PC-9 (cell line): ENCODE measurements around the gene ASB3. TPM values are rescaled to one million over a fixed set of nuclear protein-coding genes. Genes with fewer than 3 reads are reported as not detected.

ENCODE experiments used
- BruUV-seq: library from RNA; stranded (reverse); fragments of 400-500 nt; replicated peaks from 2 replicates; lab custom pipeline; 2021; lab: Mats Ljungman, UMichigan
- CTCF ChIA-PET: fragments of 300-600 bp; sonication (Branson Sonifier 250); formaldehyde crosslinking; loops from one replicate; lab custom pipeline; 2022; ENCODE audit warnings: antibody characterized with exemption; lab: Charles Lee
- POLR2A ChIA-PET: fragments of 300-600 bp; sonication (Branson Sonifier 250); formaldehyde crosslinking; loops from one replicate; lab custom pipeline; 2022; ENCODE audit warnings: antibody characterized with exemption; ENCODE audit not compliant: unreplicated experiment; lab: Charles Lee
- DNase-seq, 2 experiments: peaks; one replicate each; pipeline versions ENCODE4 v3.0.0 to v3.0.0-alpha.2; 2015 to 2022; ENCODE audit warnings: mixed read lengths in 1 of 2
- H2AFZ ChIP-seq: fragments of 200-600 bp; sonication (generic); 2 replicates; pipeline ENCODE4 v1.8.1; 2017; ENCODE audit warnings: antibody characterized with exemption
- H3F3A ChIP-seq: fragments of 200-600 bp; sonication (generic); 2 replicates; pipeline ENCODE4 v1.8.1; 2017; ENCODE audit warnings: antibody characterized with exemption, mild to moderate bottlenecking, low read depth; ENCODE audit not compliant: insufficient read depth
- H3K27ac ChIP-seq: fragments of 200-600 bp; sonication (generic); 2 replicates; pipeline ENCODE4 v1.6.1; 2016; ENCODE audit warnings: mixed run types
- H3K27me3 ChIP-seq: fragments of 200-600 bp; sonication (generic); 2 replicates; pipeline ENCODE4 v1.6.1; 2016; ENCODE audit warnings: low read depth, mixed run types; ENCODE audit not compliant: insufficient read depth
- H3K36me3 ChIP-seq: fragments of 200-600 bp; sonication (generic); 2 replicates; pipeline ENCODE4 v1.6.1; 2016; ENCODE audit warnings: low read depth, mixed run types
- H3K4me1 ChIP-seq: fragments of 200-600 bp; sonication (generic); replicated peaks from 2 replicates; pipeline ENCODE4 v1.6.1; 2016; ENCODE audit warnings: mixed run types; ENCODE audit not compliant: insufficient read depth
- H3K4me2 ChIP-seq: fragments of 200-600 bp; sonication (generic); 2 replicates; pipeline ENCODE4 v1.6.1; 2017; ENCODE audit warnings: mixed run types
- H3K4me3 ChIP-seq: fragments of 200-600 bp; sonication (generic); 2 replicates; pipeline ENCODE4 v1.6.1; 2016; ENCODE audit warnings: mixed run types
- H3K79me2 ChIP-seq: fragments of 200-600 bp; sonication (generic); 2 replicates; pipeline ENCODE4 v1.6.1; 2017; ENCODE audit warnings: low read depth, mixed run types
- H3K9me2 ChIP-seq: fragments of 200-600 bp; sonication (generic); 2 replicates; pipeline ENCODE4 v1.8.1; 2017; ENCODE audit warnings: mild to moderate bottlenecking; ENCODE audit not compliant: insufficient read depth
- H3K9me3 ChIP-seq: fragments of 200-600 bp; sonication (generic); 2 replicates; pipeline ENCODE4 v1.8.1; 2016; ENCODE audit warnings: low read depth; ENCODE audit not compliant: insufficient read depth
- H4K20me1 ChIP-seq: fragments of 200-600 bp; sonication (generic); 2 replicates; pipeline ENCODE4 v1.8.1; 2017; ENCODE audit not compliant: insufficient read depth
- EZH2 ChIP-seq: fragments of 200-600 bp; sonication (generic); IDR thresholded peaks from 2 replicates; pipeline ENCODE4 v1.8.0; 2017; ENCODE audit warnings: antibody characterized with exemption, low read depth
- intact Hi-C: fragments of 100-400 bp; cut with micrococcal nuclease; formaldehyde crosslinking; loops from one replicate; pipeline ENCODE4 v1.10.0; 2022; ENCODE audit not compliant: unreplicated experiment
- total RNA-seq: library from RNA; stranded (reverse); gene quantifications from 2 replicates; pipeline ENCODE4 v1.2.3, GENCODE V29; 2021
- TF ChIP-seq, protein P1 (sequence below): fragments of 200-600 bp; sonication (generic); conservative IDR thresholded peaks from 2 replicates; pipeline ENCODE4 v1.6.1; 2017; ENCODE audit warnings: mixed run types, antibody characterized with exemption, mild to moderate bottlenecking, moderate library complexity

Gene ASB3
- total RNA-seq, 1 experiment from 2014 or later, result 27.7 TPM

DNA sequence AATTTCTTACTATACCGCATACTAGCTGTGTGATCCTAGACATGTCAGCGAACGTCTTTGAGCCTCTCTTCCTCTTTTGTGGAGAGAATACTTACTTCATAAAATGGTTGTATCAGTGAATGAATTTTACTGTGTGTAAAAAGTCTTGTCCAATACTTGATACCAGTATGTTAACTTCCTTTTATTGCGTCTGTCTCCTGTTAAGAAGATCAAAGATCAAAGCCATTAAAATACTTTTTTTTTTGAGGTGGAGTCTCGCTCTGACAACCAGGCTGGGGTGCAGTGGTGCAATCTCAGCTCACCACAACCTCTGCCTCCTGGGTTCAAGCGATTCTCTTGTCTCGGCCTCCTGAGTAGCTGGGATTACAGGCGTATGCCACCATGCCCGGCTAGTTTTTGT lies 33.3 kb upstream of the ASB3 start:
- H2AFZ ChIP-seq, result no peak overlapping the region
- H4K20me1 ChIP-seq, result no peaks in the 10 kb centered on the region; the same call in 1 of the 2 replicates
- ChIA-PET POLR2A (no interaction called here), CTCF (no interaction called here)
- BruUV-seq, result no TSS peak
- TF ChIP-seq, protein P1, sequence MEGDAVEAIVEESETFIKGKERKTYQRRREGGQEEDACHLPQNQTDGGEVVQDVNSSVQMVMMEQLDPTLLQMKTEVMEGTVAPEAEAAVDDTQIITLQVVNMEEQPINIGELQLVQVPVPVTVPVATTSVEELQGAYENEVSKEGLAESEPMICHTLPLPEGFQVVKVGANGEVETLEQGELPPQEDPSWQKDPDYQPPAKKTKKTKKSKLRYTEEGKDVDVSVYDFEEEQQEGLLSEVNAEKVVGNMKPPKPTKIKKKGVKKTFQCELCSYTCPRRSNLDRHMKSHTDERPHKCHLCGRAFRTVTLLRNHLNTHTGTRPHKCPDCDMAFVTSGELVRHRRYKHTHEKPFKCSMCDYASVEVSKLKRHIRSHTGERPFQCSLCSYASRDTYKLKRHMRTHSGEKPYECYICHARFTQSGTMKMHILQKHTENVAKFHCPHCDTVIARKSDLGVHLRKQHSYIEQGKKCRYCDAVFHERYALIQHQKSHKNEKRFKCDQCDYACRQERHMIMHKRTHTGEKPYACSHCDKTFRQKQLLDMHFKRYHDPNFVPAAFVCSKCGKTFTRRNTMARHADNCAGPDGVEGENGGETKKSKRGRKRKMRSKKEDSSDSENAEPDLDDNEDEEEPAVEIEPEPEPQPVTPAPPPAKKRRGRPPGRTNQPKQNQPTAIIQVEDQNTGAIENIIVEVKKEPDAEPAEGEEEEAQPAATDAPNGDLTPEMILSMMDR, result no peak
- TF ChIP-seq EZH2, result no peak
- no peak overlapping the region for H3K4me3 ChIP-seq
- no peaks in the 10 kb centered on the region for H3K9me3 ChIP-seq
- no peak overlapping the region for H3K4me2 ChIP-seq
- H3K27me3 ChIP-seq, result no peaks in the 10 kb centered on the region
- H3K27ac ChIP-seq, result no peak overlapping the region
- no peak for DNase-seq
- no peaks in the 10 kb centered on the region for H3K4me1 ChIP-seq
- H3K36me3 ChIP-seq, result peaks cover 18% of the 10 kb centered on the region; the same call in 1 of the 2 replicates
- H3K79me2 ChIP-seq, result no peaks in the 10 kb centered on the region
- H3F3A ChIP-seq, result peaks cover 9% of the 10 kb centered on the region; the same call in 1 of the 2 replicates
- intact Hi-C loops, result no loop called here
- no peaks in the 10 kb centered on the region for H3K9me2 ChIP-seq

DNA sequence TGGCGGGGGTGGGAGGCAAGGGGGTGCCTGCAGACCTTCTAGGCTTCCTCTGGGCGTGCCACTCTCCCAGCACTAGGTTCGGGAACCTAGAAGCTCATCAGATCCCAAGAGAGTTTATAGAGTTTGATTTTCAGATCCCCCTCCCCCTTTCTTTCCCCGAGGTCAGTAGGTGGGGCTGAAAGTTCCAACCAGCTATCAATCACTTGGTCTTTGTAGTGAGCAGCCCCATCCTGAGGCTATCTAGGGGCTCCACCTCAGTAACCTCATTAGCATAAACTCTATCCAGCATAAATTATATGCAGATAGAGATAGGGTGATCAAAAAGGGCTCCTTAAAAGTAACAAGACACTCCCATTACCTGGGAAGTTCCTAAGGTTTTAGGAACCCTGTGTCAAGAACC lies 32.9 kb upstream of the ASB3 start:
- no peak overlapping the region for H3K4me2 ChIP-seq
- no peak overlapping the region for H2AFZ ChIP-seq
- H3K9me3 ChIP-seq, result no peaks in the 10 kb centered on the region
- H3K79me2 ChIP-seq, result no peaks in the 10 kb centered on the region
- no peak overlapping the region for H3K27ac ChIP-seq
- peaks cover 18% of the 10 kb centered on the region; the same call in 1 of the 2 replicates for H3K36me3 ChIP-seq
- H3F3A ChIP-seq, result peaks cover 9% of the 10 kb centered on the region; the same call in 1 of the 2 replicates
- CTCF ChIA-PET, result no interaction called here
- intact Hi-C loops, result no loop called here
- no peak overlapping the region for H3K4me3 ChIP-seq
- TF ChIP-seq, protein P1, result no peak
- no peak for TF ChIP-seq EZH2
- no peaks in the 10 kb centered on the region for H3K9me2 ChIP-seq
- no peaks in the 10 kb centered on the region; the same call in 1 of the 2 replicates for H4K20me1 ChIP-seq
- no peaks in the 10 kb centered on the region for H3K4me1 ChIP-seq
- POLR2A ChIA-PET, result no interaction called here
- no peak for DNase-seq
- no peaks in the 10 kb centered on the region for H3K27me3 ChIP-seq
- no TSS peak for BruUV-seq

DNA sequence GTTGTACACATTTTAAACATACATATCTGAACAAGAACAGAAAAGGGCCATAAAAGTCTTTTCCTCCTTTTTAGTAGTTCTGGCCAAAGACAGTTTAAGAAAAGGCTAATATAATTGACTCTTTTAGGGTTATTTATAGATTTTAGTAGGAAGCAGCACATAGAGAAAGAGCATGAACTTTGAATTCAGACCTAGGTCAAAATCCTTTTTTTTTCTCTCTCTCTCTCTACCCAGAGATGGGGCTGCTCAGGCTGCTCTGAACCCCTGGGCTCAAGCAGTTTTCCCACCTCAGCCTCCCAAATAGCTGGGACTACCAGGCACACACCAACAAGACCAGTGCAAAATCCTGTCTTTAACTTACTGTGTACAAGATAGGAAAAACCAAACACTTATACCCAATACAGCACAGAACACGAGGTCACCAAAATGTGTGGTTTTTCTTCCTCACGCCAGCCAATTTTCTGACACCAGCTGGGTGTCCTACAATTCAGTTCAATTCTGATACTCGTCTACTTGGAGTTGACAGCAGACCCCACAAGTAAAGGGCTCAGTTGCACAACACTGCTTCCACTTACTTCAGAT lies 32.2 kb upstream of the ASB3 start:
- CTCF ChIA-PET, result no interaction called here

More for the DNA sequence above, 32.2 kb upstream of the ASB3 start:
- no peak overlapping the region for H3K4me2 ChIP-seq
- POLR2A ChIA-PET, result no interaction called here
- no peaks in the 10 kb centered on the region for H3K4me1 ChIP-seq
- H3F3A ChIP-seq, result peaks cover 9% of the 10 kb centered on the region
- no peaks in the 10 kb centered on the region for H3K9me2 ChIP-seq
- TF ChIP-seq, protein P1, result no peak
- TF ChIP-seq EZH2, result no peak
- no peaks in the 10 kb centered on the region for H3K79me2 ChIP-seq
- peaks cover 18% of the 10 kb centered on the region; the same call in 1 of the 2 replicates for H3K36me3 ChIP-seq
- no peak overlapping the region for H2AFZ ChIP-seq
- no peaks in the 10 kb centered on the region for H4K20me1 ChIP-seq
- H3K9me3 ChIP-seq, result no peaks in the 10 kb centered on the region
- no peaks in the 10 kb centered on the region for H3K27me3 ChIP-seq
- intact Hi-C loops, result no loop called here
- no peak overlapping the region for H3K27ac ChIP-seq
- DNase-seq, result no peak
- BruUV-seq, result no TSS peak
- H3K4me3 ChIP-seq, result no peak overlapping the region
